Measurements from ENCODE around the gene LORICRIN.

DNA sequence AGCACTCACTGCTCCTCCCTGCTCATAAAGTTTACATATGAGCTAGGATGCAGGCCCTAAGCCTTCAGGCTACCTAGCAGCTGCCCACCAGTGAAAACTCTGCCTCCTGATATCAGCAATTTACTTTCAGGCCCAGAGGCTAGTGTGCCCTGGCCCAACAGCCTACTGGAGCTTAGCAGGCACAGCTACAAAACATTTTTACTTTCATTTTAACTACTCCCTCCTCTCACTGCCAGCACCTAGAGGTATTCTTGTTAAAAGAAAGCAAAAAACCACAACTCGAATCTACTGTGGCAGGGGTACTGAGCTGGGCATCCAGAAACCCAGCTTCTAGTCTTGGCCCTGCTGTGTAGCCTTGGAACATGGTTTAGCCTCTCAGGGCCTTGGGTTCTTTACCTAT lies 5.8 kb upstream of the LORICRIN start:
- TF ChIP-seq, protein P1, sequence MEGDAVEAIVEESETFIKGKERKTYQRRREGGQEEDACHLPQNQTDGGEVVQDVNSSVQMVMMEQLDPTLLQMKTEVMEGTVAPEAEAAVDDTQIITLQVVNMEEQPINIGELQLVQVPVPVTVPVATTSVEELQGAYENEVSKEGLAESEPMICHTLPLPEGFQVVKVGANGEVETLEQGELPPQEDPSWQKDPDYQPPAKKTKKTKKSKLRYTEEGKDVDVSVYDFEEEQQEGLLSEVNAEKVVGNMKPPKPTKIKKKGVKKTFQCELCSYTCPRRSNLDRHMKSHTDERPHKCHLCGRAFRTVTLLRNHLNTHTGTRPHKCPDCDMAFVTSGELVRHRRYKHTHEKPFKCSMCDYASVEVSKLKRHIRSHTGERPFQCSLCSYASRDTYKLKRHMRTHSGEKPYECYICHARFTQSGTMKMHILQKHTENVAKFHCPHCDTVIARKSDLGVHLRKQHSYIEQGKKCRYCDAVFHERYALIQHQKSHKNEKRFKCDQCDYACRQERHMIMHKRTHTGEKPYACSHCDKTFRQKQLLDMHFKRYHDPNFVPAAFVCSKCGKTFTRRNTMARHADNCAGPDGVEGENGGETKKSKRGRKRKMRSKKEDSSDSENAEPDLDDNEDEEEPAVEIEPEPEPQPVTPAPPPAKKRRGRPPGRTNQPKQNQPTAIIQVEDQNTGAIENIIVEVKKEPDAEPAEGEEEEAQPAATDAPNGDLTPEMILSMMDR (IDR thresholded peaks at IDR 0.05), result no peak
- no peak for TF ChIP-seq ZFX (IDR thresholded peaks at IDR 0.05; ENCODE audit: borderline replicate concordance)
